CD4-positive, alpha-beta T cell treated with Interleukin-17A for 1 hour (primary cell): ENCODE data around the gene GPR87.
A peak's percentile ranks its signal among the peaks of the same experiment; 100 is the strongest.

ENCODE experiments used
- DNase-seq: peaks from one replicate; pipeline ENCODE4 v3.0.0-alpha.2; 2020

Gene GPR87, protein sequence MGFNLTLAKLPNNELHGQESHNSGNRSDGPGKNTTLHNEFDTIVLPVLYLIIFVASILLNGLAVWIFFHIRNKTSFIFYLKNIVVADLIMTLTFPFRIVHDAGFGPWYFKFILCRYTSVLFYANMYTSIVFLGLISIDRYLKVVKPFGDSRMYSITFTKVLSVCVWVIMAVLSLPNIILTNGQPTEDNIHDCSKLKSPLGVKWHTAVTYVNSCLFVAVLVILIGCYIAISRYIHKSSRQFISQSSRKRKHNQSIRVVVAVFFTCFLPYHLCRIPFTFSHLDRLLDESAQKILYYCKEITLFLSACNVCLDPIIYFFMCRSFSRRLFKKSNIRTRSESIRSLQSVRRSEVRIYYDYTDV

DNA sequence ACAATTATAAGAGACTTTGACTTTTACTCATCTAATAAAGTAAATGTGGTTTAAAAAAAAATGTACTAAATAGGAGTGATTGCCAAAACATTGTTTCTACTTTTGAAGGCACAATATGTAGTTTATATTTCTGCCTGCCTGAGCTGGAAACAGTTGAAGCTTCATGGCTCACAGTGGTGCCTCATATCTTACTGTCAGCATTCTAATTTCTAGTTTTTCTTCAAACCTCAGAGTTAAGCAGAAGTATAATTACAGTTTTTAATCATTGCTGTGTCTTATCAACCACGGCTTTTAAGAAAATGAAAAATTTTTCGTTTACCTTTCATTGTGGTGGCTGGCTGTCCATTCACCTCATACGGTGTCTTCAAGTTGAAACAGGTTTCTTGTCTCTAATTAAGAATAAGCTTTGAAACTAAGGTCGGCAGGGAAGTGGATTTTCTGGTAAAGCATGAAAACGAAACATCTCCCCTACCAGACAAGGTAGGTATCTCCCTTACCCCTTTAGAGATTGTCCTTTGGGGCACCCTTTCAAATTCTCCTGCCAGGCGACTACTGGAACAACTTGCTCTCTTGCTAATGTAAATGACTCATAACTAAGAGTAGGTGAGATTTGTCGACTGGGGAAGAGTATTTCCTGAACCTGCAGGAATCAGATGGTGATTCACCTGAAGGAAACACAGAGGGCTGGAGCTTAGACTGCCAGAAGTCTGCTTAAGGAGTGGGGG lies at the start of gene GPR87:
Gene GPR87, minus strand, starts transcription at position 554 of the 725 bp plus-strand sequence. CDS start 16,720 bp downstream, outside the sequence.
- DNase-seq = no peak

DNA sequence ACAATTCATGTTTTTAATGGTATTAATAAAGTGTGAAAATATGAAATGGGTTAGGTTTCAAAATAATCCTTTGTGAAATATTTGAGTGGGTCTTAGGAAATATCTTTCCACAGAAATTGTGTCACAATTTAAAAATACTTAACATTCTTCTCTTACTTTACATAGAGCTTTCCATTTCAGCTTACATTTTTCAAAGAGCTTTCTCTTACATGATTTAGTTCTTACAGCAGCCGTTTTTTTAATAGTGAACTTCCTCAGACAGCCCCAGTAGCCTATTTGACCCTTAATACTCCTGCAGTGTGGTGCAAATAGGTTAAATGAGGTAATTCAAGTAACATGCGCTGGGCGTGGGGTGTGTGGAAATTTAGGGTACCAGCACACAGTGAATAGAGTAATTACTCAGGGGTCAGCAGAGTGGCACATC lies 46.1 kb upstream of the GPR87 start:
- no peak for DNase-seq

DNA sequence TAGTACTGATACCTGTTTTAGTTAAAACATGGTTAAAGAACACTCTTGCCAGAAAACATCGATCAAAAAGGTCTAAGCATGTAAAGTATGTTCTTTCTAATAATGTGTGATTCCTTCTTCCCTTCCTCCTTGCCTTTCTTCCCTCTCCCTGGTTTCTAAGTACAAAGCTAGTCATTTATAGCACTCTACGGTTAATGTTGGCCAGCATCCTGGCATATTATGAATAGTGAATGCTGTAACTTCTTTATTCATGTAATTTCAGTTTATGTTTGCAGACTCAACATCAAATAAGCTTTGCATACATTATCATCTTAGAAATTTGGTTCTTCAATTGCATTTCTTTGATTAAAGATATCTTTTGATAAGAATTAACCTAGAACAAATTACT lies 40.8 kb upstream of the GPR87 start:
- DNase-seq = no peak

DNA sequence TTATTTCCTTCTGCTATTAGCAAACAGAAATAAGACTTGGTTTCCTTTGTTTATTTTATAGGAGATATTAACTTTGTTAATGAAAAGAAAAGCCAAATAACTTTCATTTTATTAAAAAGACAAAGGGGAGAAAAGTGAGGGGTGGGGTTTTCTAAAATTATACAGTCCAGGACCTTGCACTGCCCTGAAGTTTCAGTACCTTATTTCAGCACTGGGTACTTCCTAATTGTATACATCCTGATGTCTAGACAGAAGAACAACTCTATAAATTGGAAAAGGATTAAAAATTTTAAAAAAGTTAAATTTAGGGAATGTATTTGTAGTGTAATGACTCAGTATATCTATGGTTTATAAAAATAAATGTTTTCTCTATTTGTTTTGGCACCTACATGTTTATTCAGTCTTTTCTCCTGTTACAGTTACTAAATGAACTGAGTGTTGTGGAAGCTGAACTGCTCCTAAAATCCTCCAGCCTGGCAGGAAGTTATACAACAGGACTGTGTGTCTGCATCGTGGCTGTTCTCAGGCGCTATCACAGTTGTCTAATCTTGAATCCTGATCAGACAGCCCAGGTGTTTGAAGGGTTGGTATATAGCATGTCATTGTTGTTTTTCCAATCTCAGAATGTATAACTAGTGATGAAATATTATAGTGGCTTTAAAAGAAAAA lies 40.3 kb upstream of the GPR87 start:
- DNase-seq = no peak

DNA sequence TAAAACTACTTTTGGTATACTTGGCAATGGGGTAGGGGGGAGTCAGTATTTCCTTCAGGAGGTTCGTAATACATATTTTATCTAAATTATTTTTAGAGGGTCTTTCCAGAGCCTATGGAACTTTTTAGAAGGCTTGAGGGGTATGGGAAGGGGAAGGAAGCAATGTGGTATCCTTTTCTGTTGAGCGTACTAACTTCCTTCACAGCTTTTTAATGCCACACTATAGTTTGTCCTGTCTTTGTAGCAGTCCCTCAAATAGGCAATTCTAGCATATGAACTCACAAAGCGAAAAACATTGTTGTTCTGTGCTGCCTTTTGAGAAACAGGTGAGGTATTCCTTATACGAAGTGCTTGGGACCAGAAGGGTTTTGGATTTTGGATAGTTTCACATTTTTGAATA lies 35.0 kb upstream of the GPR87 start:
- no peak for DNase-seq

DNA sequence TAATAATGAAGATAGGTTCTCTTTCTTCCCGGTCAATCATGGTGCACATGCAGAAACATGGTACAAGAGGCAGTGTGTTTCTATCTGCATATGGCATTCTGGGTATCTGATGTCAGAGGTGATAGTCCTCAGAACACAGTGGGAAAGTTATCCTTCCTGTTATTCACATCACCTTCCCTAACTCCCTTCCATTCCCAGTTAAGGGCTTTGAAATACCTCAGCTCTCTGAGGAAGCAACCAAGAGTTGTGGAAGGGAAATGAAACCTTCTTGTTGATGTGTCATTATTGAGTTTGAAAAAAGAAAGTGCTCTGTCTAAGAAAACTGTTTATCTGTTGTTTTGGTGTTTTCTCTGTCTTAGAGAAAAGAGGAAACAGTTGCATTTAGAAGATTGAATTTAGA lies 34.6 kb upstream of the GPR87 start:
- DNase-seq = no peak

DNA sequence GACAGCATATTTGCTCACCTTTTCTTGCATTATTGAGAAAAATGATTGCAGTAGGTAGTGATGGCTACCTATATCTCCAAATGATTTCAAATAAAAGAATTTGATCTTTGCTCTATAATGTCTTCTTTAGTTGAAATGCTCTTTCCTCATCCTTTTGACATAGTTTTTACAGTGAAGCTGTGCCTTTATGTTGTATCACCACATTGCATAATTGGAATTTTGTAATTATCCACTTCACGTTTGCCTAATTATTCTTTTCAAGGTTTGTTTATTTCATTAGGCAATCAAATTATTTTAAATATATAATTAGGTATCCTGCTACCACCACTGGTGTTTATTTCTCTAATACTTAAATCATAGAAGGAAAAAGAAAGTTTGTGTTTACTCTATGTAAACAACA lies 34.0 kb upstream of the GPR87 start:
- DNase-seq = no peak

DNA sequence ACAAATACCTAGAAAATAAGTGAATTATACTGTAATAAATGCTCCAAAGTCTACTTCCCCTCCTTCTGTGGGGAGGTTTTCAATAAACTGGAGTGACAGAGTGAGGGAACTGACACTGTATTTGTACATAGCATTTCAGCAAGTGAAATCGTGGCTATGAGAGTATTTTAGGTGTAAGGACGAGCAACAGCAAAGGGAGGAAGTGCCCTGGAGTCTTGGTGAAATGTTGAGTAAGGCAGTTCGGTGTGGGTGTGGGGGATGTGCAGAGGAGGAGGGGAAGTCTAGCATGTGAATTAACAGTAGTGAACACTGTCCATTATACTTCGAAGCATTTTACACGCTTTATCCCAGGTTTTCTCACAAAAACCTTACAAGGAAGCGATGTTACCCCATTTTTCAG lies 30.8 kb upstream of the GPR87 start:
- peak; percentile 10 for DNase-seq

DNA sequence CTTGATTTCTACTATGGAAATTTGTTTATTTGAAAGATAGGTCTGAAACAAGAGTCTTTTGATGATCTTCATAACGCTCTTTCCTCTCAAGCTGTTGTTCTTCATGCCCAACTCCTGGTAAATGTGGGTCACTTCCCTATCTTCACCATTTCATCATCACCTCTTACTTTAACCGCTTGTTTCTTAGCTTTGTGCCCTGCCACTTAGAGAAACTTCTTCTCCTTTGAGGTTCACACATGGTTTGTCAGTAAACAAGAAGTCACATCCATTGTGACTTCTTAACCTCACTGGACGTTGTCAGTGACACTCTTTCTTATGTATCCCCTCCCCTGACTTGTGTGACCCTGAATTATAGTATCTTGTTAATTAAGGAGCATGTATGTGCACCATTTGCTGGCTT lies 29.7 kb upstream of the GPR87 start:
- no peak for DNase-seq

DNA sequence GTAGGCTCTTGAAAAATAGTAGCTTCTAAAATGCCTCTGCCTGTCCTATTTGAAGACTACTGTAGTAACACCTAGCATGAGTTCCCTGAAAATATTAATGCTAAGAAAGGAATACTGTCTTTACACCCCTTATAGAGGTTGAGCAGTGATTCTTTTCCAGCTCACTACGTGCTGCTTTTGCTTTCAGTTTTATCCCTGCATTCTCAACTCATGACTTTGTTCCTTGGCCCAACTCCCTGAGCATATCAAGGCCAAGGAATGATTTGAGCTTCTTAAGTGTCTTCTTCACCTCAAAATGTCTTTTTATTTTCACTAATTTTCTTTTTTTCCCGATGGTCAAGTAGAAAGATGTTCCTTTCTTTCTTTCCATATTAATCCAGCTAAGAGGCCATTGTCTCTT lies 29.2 kb upstream of the GPR87 start:
- no peak for DNase-seq

DNA sequence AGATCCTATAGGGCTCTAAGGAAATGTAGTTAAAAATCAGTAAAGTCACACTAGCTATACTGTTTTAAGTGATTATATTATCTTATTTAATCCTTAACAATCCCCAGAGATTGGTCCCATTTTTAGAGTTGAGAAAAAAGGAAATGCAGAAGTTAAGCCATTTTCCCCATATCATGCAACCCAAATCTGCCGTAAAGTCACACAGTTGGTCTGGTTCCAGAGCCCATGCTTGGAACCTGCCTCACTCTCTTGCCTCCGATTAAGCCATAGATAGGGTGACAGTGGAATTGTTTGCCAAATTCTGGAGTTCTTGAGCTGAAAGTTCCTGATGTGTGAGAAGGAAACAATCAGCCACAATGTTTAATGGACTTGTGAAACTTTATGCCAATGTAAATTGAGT lies 15.1 kb upstream of the GPR87 start:
- DNase-seq = no peak

DNA sequence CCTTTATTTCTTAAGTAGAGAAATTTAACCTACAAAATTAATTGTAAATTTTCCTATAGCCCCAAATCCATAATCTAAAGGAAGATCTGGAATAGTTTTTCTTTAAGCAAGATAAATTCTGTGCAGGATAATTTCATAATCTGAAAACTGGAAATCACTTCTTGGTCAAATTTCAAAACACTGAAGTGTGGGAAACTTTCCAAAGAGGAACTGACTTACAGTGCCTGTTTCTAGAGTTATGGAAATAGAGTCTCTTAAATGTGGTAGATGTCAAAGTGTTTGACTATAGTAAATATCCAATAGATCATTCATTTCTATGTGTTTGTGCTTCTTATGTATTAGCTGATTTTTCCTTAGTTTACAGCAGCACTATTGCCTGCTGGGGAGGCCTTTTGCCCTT lies 14.3 kb upstream of the GPR87 start:
- DNase-seq = no peak

DNA sequence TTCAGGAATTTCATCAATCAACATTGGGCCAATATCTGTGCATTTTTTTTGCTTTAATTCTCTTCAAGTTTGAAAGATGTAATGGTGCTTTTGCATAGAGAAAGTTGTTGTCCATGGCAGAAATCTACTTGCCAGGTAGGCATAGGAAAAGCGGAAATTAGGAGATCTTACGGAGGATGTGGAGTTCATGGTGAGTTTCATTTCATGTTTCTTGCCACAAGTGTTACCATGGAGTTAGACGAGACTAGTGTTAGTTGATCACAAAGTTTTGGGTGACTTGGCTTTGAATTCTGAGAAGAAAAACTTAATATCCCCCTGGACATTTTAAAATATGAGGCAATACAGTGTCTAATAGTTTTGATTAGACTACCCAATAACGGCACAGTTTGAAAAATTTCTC lies 13.8 kb upstream of the GPR87 start:
- DNase-seq = no peak

DNA sequence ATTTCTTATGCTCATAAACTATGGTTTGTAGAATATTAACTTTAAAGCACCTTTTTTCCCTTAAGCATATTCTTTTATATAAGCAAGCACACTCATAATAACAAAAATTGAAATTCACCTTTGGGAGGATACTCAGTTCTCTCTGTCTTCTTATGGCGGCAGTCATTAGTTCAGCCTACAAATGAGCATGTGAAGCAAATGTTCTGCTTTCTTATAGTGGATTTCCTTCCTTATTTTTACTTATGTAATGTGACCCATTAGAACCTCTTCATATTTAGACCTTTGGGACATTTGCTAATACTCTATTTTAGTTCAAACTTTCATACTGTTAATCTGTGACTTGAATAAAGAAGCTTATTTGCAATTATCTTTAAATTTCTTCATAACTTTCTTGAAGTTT lies 12.7 kb upstream of the GPR87 start, which contains the start of gene P2RY13:
Gene P2RY13, minus strand, starts transcription at position 187 of the 400 bp plus-strand sequence. Its CDS starts 21 bp downstream, at position 166.
- no peak for DNase-seq

DNA sequence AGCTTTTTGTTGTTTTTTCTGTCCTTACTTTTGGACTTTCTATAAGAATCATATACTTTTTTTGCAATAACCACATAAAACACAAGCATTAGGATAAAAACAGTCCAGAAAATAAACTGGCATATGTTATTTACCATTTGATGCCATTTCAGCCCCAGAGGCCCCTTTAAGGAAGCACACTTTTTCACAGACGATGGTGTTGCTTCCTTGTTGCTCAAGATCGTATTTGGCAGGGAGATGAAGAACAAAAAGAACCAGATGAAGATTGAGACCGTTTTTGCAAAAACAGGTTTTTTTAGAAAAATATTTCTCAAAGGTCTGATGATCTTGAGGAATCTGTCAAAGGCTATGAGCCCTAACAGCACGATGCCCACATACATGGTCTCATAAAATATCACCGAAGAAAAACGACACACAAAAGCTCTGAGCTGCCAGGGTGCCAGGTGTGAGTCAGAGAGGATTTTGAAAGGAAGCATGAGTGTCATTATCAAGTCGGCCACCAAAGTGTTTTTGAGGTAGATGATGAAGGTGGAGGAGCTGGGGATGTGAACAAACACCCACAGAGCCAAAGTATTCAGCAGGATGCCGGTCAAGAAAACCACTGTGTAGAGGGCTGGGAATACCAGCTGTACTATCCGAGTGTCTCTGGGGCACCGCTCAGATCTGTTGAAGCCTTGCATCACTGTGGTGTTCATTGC lies 11.8 kb upstream of the GPR87 start:
- DNase-seq = peak; percentile 13

DNA sequence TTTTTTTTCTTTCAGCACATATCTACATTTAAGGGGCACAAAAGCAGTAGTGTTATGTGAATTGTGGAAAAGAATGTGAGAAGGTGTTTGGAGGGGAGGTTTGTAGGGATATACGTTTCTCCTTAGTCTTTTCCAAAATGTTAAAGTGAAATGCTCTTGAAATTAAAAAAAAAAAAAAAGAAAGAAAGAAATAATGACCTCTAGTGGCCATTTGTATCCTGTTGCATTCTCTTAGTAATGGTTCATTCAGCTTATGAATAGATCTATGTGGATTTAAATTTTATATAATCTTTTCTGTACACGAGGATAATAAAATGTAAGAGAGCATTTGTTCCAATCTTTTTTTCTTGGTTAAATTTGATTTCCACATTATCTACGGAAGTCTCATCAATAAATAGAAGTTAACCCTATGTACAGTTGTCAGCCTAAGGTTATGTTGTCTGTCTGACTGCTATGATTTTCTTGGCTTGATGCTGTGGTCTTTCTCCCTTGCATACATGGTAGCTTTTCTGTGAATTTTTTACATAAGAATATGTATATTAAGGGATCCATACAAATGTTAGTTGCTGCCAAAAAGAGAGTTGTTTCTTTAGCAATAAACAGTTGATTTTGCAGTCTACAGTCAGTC lies 11.1 kb upstream of the GPR87 start:
- no peak for DNase-seq

DNA sequence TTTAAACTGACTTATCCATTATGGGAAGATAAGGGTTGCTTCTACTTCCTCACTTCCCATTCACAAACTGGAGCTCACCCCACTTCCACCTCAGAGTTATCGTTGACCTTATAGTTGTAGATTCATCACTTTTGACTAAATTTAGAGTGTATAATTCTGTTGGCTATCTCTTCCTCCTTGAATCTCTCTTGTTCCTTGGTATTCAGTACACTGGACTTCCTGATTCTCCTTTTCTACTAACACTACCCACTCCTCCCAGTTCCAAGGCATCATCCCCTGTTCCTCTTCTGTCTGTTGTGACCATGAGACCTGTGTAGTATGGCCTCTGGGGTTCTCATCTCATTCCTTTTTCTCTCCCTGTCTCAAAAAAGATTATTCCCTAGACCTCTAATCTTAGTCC lies 5.9 kb upstream of the GPR87 start:
- no peak for DNase-seq

DNA sequence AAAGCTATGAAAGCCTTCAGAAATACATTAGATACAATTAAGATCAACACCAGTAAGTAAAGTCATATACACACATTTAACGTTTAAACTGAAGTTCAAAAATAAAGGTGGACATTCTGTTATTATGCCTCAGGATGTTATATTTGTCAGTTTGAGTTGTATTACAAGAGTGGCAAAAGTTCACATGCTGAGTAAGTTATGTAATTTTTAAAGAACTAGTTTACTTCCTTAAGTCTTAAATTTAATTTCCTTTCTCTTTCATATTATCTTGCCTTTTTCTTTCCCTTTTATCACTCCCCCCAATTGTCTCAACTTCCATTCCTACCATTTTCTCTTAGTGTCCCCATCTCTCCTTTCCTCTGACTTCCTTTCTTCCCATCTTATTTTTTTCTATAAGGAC lies 4.9 kb upstream of the GPR87 start:
- DNase-seq = no peak

DNA sequence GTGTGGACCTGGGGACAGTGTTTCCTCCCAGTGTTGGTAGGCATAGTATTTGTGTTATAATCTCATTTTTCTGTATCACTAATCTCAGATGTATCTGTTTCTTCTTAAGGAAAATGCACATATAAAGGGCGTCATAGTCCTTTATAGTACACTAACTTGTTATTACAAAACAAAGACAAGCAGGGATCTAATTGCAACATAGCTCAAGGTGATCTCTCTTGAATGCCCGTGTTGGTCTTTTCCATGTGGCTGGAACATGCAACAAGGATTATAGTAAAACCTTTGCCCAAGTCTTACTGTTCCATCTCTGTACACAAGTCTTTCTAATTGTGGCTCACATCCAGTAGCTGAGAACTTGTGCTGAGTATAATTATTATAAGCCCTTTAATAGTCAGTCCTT lies 3.5 kb upstream of the GPR87 start:
- no peak for DNase-seq

DNA sequence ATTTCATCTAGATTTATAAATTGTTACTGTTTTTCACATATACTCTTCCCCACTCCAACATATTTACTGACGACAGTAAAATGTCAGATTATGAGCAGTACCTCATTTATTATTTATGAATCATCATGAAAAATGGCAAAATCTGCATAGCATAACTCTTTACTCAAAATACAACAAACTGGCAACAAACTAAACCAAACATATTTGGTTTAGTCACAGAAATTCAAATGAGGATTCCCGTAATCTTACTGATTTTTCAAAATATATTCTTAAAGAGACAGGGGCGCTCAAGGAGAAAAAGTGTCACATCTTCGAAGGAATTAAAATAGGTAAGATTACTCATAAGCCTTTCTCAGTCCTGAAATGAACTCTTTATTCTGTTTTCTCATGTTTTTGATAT lies 3.0 kb upstream of the GPR87 start:
- DNase-seq = no peak

DNA sequence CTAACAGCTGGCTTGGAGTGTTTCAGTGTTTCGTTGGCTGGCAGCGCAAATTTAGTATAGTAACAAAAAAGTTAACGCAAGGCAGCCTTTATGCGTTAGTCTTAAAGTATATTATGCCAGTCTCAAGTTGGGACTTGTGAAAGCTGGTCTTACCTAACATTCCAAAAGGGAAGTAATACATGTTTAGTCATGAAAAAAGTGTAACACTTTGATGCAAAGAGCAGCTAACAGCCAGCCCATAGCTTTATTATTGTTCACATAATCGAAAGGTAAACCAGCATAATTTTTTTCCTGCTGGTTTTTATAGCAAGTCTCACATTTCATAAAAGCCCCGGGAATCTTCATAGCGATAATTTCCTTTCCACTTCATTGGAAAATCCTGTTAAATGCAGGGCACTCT lies 2.4 kb upstream of the GPR87 start:
- no peak for DNase-seq

DNA sequence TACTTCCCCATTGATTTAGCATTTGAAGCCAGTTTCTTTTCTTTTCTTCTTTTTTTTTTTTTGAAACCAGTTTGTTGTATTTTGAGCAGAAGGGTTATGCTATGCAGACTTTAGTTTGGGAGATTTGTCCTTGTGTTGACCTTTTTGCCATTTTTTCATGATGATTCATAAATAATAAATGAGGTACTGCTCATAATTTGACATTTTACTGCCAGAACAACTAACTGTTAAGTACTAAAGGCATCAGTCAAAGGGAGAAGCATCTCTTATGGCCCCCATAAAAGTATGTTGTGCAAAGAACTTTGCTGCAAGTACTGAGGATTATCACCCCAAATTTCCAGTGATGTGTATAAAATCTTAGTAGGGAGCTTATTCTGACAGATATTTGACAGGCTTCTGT lies 1.7 kb upstream of the GPR87 start:
- DNase-seq = no peak

DNA sequence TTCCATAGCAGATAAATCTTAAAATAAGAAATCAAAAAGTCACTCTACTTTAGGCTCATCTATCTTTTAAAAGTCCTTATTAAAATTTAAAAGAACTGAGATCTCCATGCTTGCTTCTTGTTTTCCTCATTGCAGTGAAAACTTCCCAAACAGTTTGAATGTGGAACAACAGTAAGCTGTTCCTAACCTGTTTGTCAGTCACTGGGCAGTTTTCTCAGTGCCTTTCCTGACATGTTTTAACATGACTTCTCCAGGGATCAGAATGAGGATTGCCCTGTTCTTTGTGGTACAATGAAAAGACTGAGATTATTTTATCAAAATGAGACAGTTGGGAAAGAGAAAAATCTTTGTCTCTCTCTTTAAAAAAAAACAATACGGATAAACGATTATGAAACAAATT lies 774 bp downstream of the GPR87 start:
- no peak for DNase-seq
